ENCODE data around the gene ATRN. TPM values are rescaled to one million over a fixed set of nuclear protein-coding genes. Genes with fewer than 3 reads are reported as not detected.

ATRN gene
- total RNA-seq, 4 donors from 2014 or later = 14.4 to 20.0 (median 16.3) TPM

- ATAC-seq = no peak
- Histone ChIP-seq H3K27ac (no peak overlapping the region), H3K36me3 (no peaks in the 10 kb centered on the region), H3K27me3 (no peaks in the 10 kb centered on the region), H3K9me3 (no peaks in the 10 kb centered on the region), H3K4me3 (no peak overlapping the region), H3K4me1 (no peaks in the 10 kb centered on the region)
- intact Hi-C loops (cut with DNase I; ENCODE audit: low total_unique reads) = no loop called here
- in situ Hi-C loops (cut with MboI; ENCODE audit: low sequenced_read_pairs in 4 of 4) = no loop called here
- no peak for DNase-seq
- TF ChIP-seq, protein P1, sequence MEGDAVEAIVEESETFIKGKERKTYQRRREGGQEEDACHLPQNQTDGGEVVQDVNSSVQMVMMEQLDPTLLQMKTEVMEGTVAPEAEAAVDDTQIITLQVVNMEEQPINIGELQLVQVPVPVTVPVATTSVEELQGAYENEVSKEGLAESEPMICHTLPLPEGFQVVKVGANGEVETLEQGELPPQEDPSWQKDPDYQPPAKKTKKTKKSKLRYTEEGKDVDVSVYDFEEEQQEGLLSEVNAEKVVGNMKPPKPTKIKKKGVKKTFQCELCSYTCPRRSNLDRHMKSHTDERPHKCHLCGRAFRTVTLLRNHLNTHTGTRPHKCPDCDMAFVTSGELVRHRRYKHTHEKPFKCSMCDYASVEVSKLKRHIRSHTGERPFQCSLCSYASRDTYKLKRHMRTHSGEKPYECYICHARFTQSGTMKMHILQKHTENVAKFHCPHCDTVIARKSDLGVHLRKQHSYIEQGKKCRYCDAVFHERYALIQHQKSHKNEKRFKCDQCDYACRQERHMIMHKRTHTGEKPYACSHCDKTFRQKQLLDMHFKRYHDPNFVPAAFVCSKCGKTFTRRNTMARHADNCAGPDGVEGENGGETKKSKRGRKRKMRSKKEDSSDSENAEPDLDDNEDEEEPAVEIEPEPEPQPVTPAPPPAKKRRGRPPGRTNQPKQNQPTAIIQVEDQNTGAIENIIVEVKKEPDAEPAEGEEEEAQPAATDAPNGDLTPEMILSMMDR (IDR thresholded peaks at IDR 0.05 in 4 of 5, conservative IDR thresholded peaks at IDR 0.05 in 1 of 5) = no peak
- no peak for TF ChIP-seq POLR2A (IDR thresholded peaks at IDR 0.05)
Observed at GRCh38 chr20:3627476-3627875, 156.7 kb downstream of the ATRN start.

- TF ChIP-seq, protein P1 (IDR thresholded peaks at IDR 0.05 in 4 of 5, conservative IDR thresholded peaks at IDR 0.05 in 1 of 5) = no peak
- no peak for TF ChIP-seq POLR2A (IDR thresholded peaks at IDR 0.05)
- Histone ChIP-seq H3K27ac (no peak overlapping the region), H3K36me3 (no peaks in the 10 kb centered on the region), H3K4me3 (no peak overlapping the region), H3K27me3 (no peaks in the 10 kb centered on the region), H3K4me1 (no peaks in the 10 kb centered on the region), H3K9me3 (no peaks in the 10 kb centered on the region)
- in situ Hi-C loops (cut with MboI; ENCODE audit: low sequenced_read_pairs in 4 of 4) = no loop called here
- intact Hi-C loops (cut with DNase I; ENCODE audit: low total_unique reads) = no loop called here
- DNase-seq (no peak), ATAC-seq (no peak)
Observed at GRCh38 chr20:3628502-3629314, 157.9 kb downstream of the ATRN start.

DNA sequence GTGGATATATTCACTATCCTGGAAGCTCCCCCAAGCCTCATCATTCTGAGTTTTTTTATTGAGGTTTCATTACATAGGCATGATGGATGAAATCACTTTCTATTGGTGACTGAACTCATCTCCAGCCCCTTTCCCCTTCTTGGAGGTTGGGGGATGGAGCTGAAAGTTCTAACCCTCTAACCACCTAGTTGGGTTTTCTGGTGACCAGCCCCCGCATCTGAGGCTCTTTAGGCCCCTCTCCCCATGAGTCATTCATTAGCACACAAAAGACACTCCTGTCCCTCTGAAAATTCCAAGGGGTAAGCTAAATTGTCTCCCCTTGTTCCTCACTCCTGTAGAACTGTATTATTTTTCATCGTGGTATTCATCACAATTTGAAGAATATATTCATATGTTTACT lies 159.1 kb downstream of the ATRN start:
- Histone ChIP-seq H3K4me3 (no peak overlapping the region), H3K27me3 (no peaks in the 10 kb centered on the region), H3K27ac (peak overlapping the region; percentile 13 to 59 (median 23)), H3K9me3 (no peaks in the 10 kb centered on the region), H3K4me1 (no peaks in the 10 kb centered on the region), H3K36me3 (peaks cover 0 to 5% of the 10 kb centered on the region in 2 donors)
- in situ Hi-C loops (cut with MboI; ENCODE audit: low sequenced_read_pairs in 4 of 4) (no loop called here), intact Hi-C loops (cut with DNase I; ENCODE audit: low total_unique reads) (no loop called here)
- TF ChIP-seq, protein P1 (IDR thresholded peaks at IDR 0.05 in 4 of 5, conservative IDR thresholded peaks at IDR 0.05 in 1 of 5) = no peak
- no peak for TF ChIP-seq POLR2A (IDR thresholded peaks at IDR 0.05)
- ATAC-seq = no peak
- DNase-seq = no peak

GRCh38 chr20:3630429-3630828 lies 159.6 kb downstream of the ATRN start:
- Histone ChIP-seq H3K4me1 (no peaks in the 10 kb centered on the region), H3K9me3 (no peaks in the 10 kb centered on the region), H3K4me3 (no peak overlapping the region), H3K27me3 (no peaks in the 10 kb centered on the region), H3K27ac (peak overlapping the region; percentile 13 to 59 (median 23)), H3K36me3 (peaks cover 0 to 5% of the 10 kb centered on the region in 2 donors)
- ATAC-seq (peak in 1 of 2 donors; percentile 51), DNase-seq (no peak)
- TF ChIP-seq POLR2A (IDR thresholded peaks at IDR 0.05) = no peak
- TF ChIP-seq, protein P1 (IDR thresholded peaks at IDR 0.05 in 4 of 5, conservative IDR thresholded peaks at IDR 0.05 in 1 of 5) = no peak
- intact Hi-C loops (cut with DNase I; ENCODE audit: low total_unique reads) = no loop called here
- in situ Hi-C loops (cut with MboI; ENCODE audit: low sequenced_read_pairs in 4 of 4) = no loop called here
